SKM-1 (cell line): ENCODE results near the gene AMH.

Experiments used
- DNase-seq: peaks from one replicate; lab custom pipeline; 2025; ENCODE audit not compliant: unreplicated experiment; lab: John Stamatoyannopoulos, UW

Gene AMH

DNA sequence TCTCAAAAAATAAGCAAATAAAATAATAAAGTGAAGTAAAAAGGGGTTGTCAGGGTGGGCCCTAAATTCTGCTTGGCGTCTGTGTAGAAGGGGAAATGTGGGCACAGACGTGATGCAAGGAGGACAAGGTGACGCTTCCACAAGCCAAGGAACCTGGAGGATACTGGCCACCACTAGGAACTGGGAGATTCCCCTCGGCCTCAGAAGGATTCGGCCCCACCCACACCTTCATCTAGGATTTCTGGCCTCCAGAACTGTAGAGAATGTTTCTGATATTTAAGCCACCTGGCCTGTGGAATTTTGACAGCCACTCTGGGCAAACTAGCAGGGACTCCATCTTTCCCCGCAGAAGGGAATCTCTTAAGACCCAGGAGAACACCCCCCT, 14.1 kb upstream of the AMH start:
- no peak for DNase-seq

DNA sequence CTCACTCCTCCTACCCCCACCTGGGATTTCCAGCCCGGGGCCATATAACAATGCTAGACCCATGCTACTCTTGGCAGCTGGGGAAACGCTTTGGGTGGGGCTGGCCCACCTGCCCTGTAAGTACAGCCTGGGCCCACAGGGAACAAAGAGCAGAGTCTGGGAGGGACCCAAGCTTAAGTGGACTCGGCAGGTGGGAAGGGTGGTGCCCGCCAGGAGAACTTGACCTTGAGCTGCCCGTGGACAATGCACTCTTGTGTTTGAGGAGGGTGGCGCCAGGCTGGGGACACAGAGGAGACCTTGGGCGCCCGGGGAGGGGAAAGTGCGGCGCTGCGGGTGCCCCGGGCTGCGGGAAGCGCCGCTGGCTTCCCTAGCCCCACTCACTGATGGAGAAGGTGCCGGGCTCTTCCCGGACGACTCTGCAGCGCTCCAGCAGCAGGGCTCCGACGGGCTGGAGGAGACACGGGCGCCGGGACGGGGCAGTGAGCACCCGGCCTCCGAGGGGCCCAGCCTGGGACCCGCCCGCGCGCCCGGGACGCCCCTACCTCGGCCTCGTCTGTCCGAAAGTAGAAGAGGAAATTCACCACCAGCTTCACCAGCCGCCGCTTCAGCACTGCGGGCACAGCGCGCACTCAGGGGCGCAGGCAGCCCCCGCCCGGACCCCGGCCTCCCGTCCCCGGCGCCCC, 13.6 kb upstream of the AMH start:
- DNase-seq: no peak

DNA sequence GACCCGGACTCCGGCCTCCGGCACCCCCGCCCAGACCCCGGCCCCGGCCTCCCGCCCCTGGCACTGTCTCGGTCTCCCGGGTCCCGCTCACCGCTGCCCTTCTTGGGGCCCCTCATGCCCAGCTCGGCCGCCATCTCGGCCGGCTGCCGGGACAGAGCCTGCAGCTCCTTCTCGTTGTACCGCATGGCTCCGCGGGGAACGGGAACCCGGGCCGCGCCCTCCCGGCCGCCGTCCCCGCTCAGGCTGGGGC, 13.1 kb upstream of the AMH start:
- DNase-seq: no peak

DNA sequence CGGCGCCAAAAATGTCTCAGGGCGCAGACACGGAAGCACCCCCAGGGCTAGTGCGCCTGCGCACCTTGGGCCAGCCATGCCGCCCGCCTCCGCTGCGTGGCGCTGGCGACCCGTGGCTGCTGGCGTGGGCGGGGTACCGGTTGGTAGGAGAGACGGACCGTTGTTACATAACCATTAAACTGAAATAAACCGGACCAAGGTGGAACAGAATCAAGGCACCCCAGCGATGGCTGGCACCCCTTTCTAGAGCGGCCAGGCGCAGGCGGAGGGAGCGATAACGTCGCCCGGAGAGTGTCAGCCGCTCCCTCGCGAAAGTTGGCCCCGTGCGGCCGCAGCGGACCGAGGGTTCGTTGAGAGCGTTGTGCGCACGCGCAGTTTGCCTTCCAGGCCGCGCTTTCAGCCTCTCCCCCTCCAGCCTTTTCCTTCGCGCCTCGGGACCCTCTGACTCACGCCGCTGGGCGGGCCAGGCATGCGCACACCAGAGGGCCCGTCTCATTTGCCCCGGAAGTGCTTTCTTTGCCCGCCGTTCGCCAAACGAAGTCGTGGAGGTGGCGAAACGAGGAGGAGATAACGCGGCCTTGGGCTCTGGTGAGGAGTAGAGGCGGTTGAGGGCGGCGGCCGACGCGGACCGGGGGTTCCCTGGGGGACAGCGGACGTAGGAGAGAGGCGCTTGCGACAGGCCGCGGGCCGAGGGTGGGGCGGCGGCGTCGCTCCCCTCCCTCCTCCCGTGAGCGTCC, 12.6 kb upstream of the AMH start, which contains the start of the genes PLEKHJ1 and SF3A2:
TSS of gene PLEKHJ1 (minus strand) at position 16 of the 737 bp plus-strand sequence. CDS start 81 bp downstream, outside the sequence.
TSS of gene SF3A2 (plus strand) at position 511 of the 737 bp plus-strand sequence. CDS start 6,595 bp downstream, outside the sequence.
- DNase-seq: peak; percentile 94

DNA sequence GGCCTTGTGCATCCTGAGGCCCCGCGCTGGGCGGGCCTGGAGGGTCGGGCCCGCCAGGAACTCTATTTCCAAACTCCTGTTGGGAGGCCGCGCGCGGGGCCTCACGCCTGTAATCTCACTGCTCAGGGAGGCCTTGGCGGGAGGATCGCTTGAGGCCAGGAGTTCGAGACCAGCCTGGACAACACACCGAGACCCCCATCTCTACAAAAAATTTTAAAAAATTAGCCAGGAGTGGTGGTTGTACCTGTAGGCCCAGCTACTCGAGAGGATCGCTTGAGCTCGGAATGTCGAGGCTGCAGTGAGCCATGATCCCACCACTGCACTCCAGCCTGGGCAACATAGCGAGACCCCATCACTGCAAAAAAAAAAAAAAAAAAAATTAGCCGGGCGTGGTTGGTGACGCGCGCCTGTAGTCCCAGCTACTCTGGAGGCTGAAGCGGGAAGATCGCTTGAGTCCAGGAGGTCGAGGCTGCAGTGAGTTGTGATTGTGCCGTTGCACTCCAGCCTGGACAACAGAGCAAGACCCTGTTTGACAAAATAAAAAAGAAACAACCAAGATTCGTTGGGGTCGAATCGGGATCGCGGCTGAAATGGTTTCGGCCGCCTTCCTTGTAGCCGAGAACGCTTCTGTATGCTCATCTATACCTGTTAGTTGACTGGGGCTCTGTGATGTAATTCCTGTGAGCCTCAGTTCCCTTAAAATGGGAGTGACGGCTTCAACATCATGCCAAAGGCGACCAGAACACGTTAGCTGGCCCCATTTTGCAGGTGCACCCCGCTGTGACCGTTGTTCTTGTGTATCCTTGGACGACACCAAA, 11.9 kb upstream of the AMH start:
- peak; percentile 83 for DNase-seq

DNA sequence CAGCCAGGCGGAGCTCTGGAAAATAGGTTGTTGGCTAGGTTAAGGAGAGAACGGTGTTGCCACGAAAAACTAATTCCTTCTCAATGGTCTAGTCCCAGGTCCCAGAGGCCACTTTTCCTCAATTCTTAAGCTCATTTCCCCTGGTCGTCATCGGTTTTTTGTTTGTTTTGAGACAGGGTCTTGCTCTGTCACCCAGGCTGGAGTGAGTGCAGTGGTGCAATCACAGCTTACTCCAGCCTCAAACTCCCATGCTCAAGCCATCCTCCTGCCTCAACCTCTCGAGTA, 11.3 kb upstream of the AMH start:
- no peak for DNase-seq

DNA sequence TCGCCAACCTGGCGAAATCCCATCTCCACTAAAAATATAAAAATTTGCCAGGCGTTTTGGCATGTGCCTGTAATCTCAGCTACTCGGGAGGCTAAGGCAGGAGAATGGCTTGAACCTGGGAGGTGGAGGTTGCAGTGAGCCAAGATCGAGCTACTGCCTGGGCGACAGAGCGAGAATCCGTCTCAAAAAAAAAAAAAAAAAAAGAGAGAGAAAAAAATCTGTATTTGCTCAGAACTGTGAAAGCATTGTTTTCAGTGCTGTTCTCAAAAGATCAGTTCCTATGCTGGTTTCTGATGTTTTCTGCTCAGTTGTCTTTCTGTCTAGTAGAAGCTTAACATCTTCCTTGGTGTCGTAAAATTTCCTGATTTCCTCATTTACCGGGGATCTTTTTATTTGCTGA, 9.9 kb upstream of the AMH start:
- no peak for DNase-seq

DNA sequence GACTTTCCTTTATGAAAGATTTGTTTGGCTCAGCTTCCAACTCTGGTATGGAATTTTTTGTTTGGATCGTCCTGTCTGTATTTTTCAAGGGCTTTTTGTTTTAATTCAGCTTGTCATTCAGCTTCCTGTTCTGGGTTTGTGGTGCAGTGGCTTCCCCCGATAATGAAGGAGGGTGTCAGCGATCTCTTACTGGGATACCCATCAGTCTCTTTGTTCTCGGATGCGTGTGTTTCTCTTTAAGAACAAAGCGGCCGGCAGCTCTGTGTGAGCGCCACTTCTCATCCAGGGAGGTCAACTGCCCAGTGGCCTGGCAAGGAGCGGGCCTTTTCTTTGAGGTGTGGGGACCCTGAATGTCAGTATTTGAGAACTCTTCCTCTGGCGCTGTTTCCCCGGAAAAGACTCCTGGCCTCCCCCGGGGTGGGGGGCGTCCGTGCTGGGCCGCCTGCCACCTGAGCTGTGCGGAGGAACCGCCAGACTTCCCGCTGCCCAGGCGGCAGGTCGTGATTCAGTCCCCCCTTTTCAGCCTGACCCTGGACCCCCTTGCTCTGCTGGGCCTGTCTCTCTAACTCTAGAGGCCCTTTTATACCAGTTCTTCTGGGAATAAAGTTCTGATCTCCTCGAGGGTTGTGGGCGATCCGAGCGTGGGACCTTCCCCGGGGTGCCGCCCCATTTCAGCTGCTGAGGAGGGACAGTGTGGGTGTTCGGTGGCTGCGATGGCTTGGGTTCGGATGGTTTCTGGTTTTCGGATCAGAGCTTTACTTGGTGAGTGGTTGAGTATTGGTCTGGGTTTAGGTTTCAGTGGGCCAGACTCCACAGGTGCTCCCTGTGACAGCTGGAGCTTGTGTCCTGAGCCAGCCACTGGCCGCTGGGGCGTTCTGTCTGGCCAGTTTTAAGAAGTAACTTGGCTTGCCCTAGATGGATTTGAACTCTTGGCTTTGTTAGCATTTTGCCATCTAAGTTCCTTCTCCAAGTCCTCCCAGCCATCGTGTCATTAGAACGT, 9.1 kb upstream of the AMH start:
- DNase-seq: no peak

DNA sequence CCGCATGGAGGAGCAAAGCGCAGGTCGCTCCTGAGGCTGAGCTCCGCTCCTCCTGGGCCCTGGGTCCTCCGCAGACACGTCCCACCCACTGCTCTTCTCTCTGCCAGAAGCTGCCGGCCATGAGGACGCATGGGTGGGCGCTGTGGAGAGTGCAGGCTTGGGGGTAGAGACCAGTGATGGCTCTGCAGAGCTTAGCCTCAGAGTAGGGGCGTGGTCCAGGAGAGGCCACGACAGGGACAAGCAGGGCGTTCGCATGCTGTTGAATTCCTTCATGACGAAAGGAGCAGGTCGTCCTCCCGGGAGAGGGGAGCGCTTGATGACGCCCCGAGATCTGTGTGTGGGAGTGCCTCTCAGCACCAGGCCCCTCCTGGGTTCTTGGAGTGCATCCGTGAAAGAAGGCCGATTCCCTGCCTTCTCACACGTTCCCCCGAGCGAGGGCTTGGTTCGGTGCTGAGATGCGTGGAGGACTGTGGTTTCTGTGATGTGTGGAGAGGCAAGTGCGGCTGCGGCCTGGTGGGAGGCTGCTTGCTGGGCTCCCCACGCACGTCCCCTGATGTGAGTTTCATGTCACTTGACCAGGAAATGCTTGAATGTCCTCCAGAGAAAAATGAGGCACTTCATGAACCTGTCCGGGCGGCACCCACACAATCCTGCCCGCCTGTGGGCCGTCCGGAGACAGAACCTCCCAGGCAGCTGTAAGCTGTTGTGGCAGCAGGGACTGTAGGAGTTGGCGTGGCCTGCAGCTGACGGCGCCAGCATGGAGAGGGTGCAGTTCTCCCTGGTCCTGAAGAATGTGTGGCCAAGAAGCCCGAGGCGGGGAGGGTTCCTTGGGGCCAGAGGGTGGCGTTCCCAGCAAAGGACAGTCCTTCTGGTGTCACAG, 8.0 kb upstream of the AMH start:
- DNase-seq: no peak

DNA sequence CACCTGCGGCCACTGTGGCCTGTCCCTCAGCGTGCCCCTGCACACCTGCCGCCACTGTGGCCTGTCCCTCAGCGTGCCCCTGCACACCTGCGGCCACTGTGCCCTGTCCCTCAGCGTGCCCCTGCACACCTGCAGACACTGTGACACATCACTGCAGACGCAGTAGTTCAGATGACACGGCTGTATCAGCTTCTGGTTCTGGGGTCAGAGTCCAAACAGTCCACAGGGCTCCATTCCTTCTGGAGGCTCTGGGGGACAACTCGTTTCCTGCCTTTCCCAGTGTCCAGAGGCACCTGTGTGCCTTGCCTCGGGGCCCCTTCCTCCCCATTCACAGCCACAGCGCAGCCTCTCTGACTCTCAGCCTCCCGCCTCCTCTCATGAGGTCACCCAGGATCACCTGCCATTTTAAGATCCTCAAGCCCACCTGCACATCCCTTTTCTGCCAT, 7.0 kb upstream of the AMH start:
- no peak for DNase-seq

DNA sequence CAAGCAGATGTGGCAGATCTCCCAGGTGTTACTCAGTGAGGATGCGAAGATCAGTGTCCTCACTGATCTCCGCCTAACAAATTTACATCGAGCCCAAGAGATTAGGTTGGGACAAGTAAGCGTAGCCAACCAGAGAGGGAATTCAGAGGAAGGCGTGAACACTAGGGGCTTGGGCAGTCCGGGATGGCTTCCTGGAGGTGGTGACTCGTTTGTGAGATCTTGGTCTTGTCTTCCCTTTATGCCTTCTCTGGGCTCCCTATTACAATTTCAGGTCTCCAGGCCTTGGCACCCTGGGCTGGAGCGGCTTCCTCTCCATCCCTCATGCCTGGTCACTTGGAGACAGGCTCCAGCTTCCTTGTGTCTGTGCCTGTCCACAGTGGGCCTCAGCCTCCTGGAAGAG, 6.3 kb upstream of the AMH start:
- DNase-seq: no peak

DNA sequence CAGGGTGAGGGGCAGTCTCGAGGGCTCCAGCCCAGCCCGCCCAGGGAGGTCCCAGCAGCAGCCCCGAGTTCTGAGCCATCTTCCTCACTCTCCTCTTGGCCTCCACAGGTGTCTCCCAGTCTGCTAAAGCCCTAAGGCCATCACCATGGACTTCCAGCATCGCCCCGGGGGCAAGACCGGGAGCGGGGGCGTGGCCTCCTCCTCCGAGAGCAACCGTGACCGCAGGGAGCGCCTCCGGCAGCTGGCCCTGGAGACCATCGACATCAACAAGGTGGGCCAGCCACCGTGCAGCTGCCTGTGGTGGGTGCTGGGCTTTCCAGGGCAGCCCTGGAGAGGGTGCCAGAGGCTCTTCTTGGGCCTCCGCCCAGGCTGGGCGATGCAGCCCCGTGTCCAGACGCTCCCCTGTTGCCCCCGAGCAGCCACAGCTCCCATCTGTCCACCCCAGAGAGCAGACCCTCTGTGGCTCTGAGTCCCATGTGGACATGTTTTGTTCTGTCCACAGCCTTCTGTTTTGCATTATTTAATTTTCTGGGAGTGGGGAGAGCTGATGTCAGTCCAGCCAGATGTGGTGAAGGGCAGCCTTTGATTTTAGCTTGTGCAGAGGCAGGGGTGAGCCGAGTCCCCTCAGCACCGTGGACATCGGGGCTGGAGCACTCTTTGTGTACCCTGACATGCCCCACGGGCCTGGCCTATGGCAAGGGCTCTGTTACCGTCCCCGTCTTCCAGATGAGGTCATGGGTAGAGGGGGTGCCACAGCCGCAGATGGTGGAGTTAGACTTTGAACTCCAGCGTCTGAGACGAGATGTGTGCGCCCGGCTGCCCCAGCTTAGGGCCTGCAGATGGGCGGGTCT, 5.6 kb upstream of the AMH start:
- DNase-seq: no peak

DNA sequence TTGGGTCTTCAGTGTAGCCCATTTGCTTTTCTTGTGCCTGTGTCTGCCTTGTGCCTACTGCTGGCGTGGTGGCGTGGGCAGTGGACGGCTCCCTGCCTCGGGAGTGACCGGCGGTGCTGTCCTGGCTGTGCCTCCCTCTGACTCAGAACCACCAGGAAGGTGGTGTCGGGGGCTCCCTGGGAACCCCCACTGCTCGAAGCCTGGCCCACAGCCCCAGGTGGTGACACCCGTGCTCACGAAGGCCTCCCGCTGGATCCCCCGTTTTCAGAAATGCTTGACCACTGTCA, 5.1 kb upstream of the AMH start:
- DNase-seq: no peak

DNA sequence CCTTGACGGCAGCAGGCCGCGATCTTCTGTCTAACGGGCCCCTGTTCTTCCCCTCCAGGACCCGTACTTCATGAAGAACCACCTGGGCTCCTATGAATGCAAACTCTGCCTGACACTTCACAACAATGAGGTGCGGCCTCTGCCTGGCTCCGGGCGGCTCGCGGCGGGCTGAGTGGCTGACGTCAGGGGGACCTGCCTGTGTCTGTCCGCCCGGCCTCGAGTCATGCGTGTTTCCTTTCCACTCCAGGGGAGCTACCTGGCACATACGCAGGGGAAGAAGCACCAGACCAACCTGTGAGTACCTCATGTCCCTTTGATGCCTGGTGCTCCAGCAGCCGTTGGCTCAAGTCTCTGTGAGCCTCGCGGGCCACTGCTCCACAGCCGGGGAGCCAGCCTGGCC, 4.6 kb upstream of the AMH start:
- DNase-seq: no peak

DNA sequence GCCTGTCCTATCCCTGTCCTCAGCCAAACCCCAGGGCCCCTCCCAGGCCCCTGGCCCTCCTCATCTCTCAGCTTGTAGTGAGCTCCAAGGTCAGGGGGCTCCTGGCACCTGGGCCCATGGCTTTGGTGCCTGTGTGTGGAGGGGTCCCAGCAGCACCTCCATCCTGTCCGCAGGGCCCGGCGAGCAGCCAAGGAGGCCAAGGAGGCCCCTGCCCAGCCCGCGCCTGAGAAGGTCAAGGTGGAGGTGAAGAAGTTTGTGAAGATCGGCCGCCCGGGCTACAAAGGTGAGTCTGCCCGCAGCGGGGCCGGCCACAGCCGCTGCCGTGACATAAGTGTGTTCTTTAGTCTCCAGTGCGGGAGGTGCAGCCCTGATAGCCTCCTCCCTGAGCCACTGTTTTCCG, 3.9 kb upstream of the AMH start:
- DNase-seq: no peak

DNA sequence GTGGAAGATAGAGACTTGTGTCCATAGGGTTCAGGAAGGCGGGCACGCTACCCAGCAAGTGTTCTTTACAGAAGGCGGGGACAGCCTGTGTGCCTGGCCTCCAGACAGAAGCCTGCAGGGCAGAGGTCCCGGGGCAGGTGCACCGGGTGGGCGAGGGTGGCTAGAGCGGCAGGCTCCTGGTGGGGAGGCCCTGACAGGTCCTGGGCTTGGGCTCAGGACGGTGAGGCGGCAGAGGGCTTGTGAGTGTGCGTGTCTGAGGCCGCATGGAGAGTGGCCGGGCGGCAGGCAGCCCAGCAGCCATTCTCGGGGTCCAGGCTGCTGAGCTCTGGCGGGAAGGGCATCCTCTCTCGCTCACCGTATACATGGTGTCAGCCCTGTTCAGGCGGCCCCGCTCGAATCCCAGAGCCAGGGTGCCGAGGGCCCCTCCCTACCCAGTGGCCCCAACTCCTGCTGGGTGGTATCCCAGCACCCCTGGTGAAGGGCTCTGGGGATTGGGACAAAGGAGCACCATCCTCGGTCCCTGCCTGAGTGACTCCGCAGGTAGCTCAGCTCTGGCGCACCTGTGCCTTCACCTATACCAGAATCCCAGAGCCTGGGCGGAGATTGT, 3.0 kb upstream of the AMH start:
- DNase-seq: no peak

DNA sequence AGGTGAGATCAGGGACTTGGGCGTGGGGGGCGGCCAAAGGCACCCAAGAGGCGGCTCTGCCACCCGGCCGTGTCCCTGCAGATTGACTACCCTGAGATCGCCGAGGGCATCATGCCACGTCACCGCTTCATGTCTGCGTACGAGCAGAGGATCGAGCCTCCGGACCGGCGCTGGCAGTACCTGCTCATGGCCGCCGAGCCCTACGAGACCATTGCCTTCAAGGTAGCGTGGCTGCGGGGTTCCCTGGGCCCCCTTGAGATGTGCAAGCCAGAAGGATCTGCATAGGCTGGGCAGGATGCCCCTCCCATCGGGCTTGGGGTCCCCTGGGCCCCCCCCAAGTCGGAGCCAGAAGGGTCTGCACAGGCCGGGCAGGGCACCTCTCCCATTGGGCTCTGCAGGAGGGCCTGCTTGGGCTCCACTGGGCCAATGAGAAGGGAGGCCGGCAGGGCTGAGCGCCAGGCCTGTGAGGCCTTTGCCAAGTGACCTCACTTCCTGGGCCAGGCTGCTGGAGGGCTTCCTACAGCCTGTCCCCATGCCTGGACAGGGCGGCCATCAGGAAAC, 2.2 kb upstream of the AMH start:
- DNase-seq: no peak

DNA sequence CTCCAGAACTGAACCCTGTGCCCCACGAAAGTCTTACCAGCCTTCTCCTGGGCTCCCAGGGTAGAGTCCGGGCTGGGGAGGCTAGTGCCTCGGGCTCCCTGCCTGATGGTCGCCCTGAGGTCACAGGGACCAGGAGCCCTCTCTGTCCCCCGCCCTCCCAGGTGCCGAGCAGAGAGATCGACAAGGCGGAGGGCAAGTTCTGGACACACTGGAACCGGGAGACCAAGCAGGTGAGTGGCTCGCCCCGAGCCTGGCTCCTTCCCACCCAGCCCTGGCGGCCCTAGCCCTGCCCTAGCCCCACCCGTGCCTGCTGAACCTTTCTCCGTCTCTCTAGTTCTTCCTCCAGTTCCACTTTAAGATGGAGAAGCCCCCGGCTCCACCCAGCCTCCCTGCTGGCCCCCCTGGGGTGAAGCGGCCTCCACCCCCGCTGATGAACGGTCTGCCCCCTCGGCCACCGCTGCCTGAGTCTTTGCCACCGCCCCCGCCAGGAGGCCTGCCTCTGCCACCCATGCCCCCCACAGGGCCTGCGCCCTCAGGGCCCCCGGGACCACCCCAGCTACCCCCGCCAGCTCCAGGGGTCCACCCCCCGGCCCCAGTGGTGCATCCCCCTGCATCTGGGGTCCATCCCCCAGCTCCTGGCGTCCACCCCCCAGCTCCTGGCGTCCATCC, 1.6 kb upstream of the AMH start:
- no peak for DNase-seq
